C4-2B (cell line): ENCODE measurements around the gene KLHL22.

Experiments
- CTCF ChIP-seq: fragments of 450-650 bp; conservative IDR thresholded peaks from 2 replicates; pipeline ENCODE4 v1.5.1; 2017; ENCODE audit warnings: mild to moderate bottlenecking
- ZFX ChIP-seq: fragments of 450-650 bp; IDR thresholded peaks from 2 replicates; pipeline ENCODE4 v1.6.1; 2017

DNA sequence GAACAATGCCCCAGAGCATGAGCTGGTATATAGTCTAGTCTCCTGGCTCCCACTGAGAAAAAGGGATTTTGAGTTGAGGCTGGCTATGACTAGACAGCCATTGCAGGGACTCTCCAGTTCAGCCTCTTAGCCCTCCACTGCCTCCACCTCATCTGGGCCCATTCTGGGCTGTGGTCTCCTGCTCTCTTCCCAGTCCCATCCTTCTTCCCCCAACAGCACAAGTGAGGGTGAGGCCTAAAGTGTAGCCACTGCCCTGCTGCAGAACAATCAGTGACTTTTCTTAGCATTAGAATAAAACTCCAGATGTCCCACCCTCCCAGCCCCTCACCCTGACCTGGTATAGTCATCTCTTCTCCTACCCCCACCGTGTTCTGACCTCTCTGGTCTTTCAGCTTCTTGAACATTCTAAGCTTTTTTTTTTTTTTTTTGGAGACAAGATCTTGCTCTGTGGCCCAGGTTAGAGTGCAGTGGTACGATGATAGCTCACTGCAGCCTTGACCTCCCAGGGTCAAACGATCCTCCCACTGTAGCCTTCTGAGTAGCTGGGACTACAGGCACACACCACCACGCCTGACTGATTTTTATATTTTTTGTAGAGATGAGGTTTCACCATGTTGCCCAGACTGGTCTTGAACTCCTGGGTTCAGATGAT is 16.1 kb upstream of the KLHL22 start:
- TF ChIP-seq CTCF (no peak), ZFX (no peak)
